Peyer's patch (tissue), 4 donors: ENCODE results near the gene IFITM5.
A peak's percentile ranks its signal among the peaks of the same experiment; 100 is the strongest.

ENCODE experiments used
- CTCF ChIP-seq, 6 experiments: fragments of 450-650 bp in 4 of 6; fragments of 200-600 bp in 2 of 6; sonication (generic) in 1 of 6; IDR thresholded peaks; one replicate each; pipeline ENCODE4 v1.5.1; 2017 to 2019; ENCODE audit warnings: antibody characterized with exemption in 6 of 6, mild to moderate bottlenecking in 3 of 6, moderate library complexity in 1 of 6
- POLR2A ChIP-seq, 2 donors: fragments of 450-650 bp; IDR thresholded peaks; one replicate each; pipeline ENCODE4 v1.5.1; 2017; ENCODE audit warnings: antibody characterized with exemption in 2 of 2, mild to moderate bottlenecking in 2 of 2, moderate library complexity in 2 of 2

GRCh38 chr11:271319-271715 is 28.0 kb downstream of the IFITM5 start:
- peak in 2 of 6 experiments; percentile 15 to 32 for TF ChIP-seq CTCF (IDR thresholded peaks at IDR 0.05)
- peak in 1 of 2 donors; percentile 30 for TF ChIP-seq POLR2A (IDR thresholded peaks at IDR 0.05)
